Calu3 (cell line): ENCODE measurements around the gene GOLGA2. TPM values are rescaled to one million over a fixed set of nuclear protein-coding genes. Genes with fewer than 3 reads are reported as not detected.

ENCODE experiments used
- BruUV-seq: library from RNA; stranded (reverse); fragments of 400-500 nt; replicated peaks from 2 replicates; lab custom pipeline; 2021; lab: Mats Ljungman, UMichigan
- CTCF ChIA-PET: fragments of 300-600 bp; sonication (Branson Sonifier 250); formaldehyde crosslinking; loops from one replicate; lab custom pipeline; 2022; ENCODE audit warnings: antibody characterized with exemption; lab: Charles Lee
- DNase-seq: peaks from one replicate; pipeline ENCODE4 v3.0.0; 2022
- H3K27ac Mint-ChIP-seq: one replicate; pipeline ENCODE4 v1.8.0; 2022; ENCODE audit warnings: mixed read lengths; ENCODE audit not compliant: unreplicated experiment
- H3K27me3 Mint-ChIP-seq: one replicate; pipeline ENCODE4 v1.8.0; 2022; ENCODE audit warnings: mixed read lengths; ENCODE audit not compliant: unreplicated experiment
- H3K36me3 Mint-ChIP-seq: one replicate; pipeline ENCODE4 v1.8.0; 2022; ENCODE audit warnings: mild to moderate bottlenecking, moderate library complexity, mixed read lengths; ENCODE audit not compliant: insufficient read depth, unreplicated experiment
- H3K4me1 Mint-ChIP-seq: one replicate; pipeline ENCODE4 v1.8.0; 2022; ENCODE audit warnings: mild to moderate bottlenecking, low read depth, mixed read lengths; ENCODE audit not compliant: unreplicated experiment
- H3K4me3 Mint-ChIP-seq: one replicate; pipeline ENCODE4 v1.8.0; 2022; ENCODE audit warnings: mild to moderate bottlenecking, low read depth, moderate library complexity, mixed read lengths; ENCODE audit not compliant: unreplicated experiment
- H3K9me3 Mint-ChIP-seq: one replicate; pipeline ENCODE4 v1.8.0; 2022; ENCODE audit warnings: low read depth, mixed read lengths; ENCODE audit not compliant: unreplicated experiment
- CTCF ChIP-seq: fragments of 200-600 bp; IDR thresholded peaks from one replicate; pipeline ENCODE4 v1.8.0; 2022; ENCODE audit warnings: antibody characterized with exemption; ENCODE audit not compliant: unreplicated experiment
- intact Hi-C: fragments of 100-400 bp; cut with micrococcal nuclease; formaldehyde crosslinking; loops from one replicate; pipeline ENCODE4 v1.10.0; 2022; ENCODE audit not compliant: unreplicated experiment
- total RNA-seq: library from RNA; stranded (reverse); gene quantifications from 2 replicates; pipeline ENCODE4 v1.2.3, GENCODE V29; 2022

The GOLGA2 gene
- total RNA-seq, 1 experiment from 2014 or later = 69.6 TPM

DNA sequence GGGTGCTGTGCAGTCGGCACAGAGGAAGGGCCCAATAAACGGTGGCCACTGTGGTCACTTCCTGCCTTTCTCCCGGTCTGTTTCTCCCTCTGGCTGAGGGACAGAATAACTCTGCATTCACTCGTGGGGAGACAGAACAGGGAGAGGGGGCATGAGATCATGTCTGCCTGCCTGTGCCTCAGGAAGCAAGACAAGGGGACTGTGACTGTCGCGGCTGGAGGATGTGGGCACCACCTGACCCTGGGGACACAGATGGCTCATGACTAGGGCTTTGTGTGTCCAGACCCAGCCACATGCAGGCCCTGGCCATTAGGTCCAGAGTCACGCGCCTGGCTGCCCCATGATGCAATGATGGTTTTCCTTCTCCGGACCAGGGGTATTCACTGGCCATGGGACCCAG is 40.6 kb upstream of the GOLGA2 start:
- CTCF ChIA-PET = no interaction called here
- no peaks in the 10 kb centered on the region for H3K27me3 Mint-ChIP-seq
- intact Hi-C loops = no loop called here
- DNase-seq = no peak
- TF ChIP-seq CTCF = no peak
- H3K4me1 Mint-ChIP-seq = no peaks in the 10 kb centered on the region
- no TSS peak for BruUV-seq
- H3K4me3 Mint-ChIP-seq = no peak overlapping the region
- H3K36me3 Mint-ChIP-seq = peaks cover 13% of the 10 kb centered on the region
- H3K9me3 Mint-ChIP-seq = no peaks in the 10 kb centered on the region
- H3K27ac Mint-ChIP-seq = no peak overlapping the region

GRCh38 chr9:128314697-128315096 is 38.9 kb upstream of the GOLGA2 start:
- TF ChIP-seq CTCF = no peak
- Mint-ChIP-seq H3K27me3 (no peaks in the 10 kb centered on the region), H3K36me3 (peaks cover 19% of the 10 kb centered on the region), H3K4me3 (no peak overlapping the region), H3K4me1 (no peaks in the 10 kb centered on the region), H3K9me3 (no peaks in the 10 kb centered on the region), H3K27ac (no peak overlapping the region)
- DNase-seq = no peak
- no TSS peak for BruUV-seq
- intact Hi-C loops = no loop called here
- CTCF ChIA-PET = no interaction called here

DNA sequence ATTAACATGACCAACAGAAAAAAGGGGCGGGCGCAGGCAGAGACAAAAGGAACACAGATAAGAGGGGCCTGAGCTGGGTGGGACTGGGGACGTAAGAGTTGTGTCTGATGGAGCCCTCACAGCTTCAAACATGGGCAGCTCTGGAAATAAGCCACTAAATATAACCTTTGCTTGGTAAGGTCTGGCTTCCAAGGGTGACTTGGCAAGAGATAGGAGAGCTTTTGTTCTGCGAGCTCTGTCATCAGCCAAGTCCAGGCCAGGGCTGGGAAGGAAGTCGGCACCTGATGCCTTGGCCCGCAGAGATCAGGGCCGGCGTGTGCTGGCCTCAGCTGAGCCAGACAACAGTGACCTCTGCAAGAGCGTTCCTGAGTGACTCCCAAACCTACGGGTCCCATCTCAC is 34.7 kb upstream of the GOLGA2 start:
- H3K9me3 Mint-ChIP-seq = no peaks in the 10 kb centered on the region
- peaks cover 36% of the 10 kb centered on the region for H3K36me3 Mint-ChIP-seq
- intact Hi-C loops = no loop called here
- H3K27me3 Mint-ChIP-seq = no peaks in the 10 kb centered on the region
- no peak for DNase-seq
- H3K4me1 Mint-ChIP-seq = no peaks in the 10 kb centered on the region
- H3K4me3 Mint-ChIP-seq = no peak overlapping the region
- no peak overlapping the region for H3K27ac Mint-ChIP-seq
- CTCF ChIA-PET = no interaction called here
- TF ChIP-seq CTCF = no peak
- no TSS peak for BruUV-seq

DNA sequence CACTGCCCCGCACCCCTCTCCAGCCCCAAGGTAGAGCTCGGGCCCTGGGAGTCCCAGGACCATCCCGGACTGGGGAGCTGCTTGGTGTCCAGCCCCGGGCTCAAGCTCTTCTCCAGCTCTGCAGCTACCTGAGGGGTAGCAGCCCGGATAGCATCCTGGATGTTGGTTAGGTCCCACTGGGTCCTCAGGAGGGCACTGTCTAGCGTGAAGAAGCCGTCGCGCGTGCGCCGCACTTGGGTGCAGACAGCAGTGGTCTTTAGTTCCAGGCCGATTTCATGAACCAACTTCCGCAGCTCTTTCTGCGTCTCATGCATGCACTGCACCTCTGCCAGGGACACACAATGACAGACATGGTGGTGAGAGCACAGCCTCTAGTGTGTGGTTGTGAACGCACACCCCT is 33.7 kb upstream of the GOLGA2 start:
- Mint-ChIP-seq H3K36me3 (peaks cover 36% of the 10 kb centered on the region), H3K4me3 (no peak overlapping the region), H3K27me3 (no peaks in the 10 kb centered on the region), H3K9me3 (no peaks in the 10 kb centered on the region), H3K27ac (no peak overlapping the region), H3K4me1 (no peaks in the 10 kb centered on the region)
- CTCF ChIA-PET = no interaction called here
- no peak for TF ChIP-seq CTCF
- DNase-seq = no peak
- BruUV-seq = no TSS peak
- intact Hi-C loops = loop anchor here (10.0 kb wide), 1 partner anchor 245 kb away; the partner anchor contains the start of gene SPTAN1
